ENCODE measurements around the gene MAML1.

Gene MAML1

GRCh38 chr5:179698935-179699615, 33.5 kb upstream of the MAML1 start, which contains the start of gene CANX:
TSS of gene CANX (plus strand) at chr5:179698967. CDS start at chr5:179705682, 6,715 bp downstream.
- TF ChIP-seq, protein P1, sequence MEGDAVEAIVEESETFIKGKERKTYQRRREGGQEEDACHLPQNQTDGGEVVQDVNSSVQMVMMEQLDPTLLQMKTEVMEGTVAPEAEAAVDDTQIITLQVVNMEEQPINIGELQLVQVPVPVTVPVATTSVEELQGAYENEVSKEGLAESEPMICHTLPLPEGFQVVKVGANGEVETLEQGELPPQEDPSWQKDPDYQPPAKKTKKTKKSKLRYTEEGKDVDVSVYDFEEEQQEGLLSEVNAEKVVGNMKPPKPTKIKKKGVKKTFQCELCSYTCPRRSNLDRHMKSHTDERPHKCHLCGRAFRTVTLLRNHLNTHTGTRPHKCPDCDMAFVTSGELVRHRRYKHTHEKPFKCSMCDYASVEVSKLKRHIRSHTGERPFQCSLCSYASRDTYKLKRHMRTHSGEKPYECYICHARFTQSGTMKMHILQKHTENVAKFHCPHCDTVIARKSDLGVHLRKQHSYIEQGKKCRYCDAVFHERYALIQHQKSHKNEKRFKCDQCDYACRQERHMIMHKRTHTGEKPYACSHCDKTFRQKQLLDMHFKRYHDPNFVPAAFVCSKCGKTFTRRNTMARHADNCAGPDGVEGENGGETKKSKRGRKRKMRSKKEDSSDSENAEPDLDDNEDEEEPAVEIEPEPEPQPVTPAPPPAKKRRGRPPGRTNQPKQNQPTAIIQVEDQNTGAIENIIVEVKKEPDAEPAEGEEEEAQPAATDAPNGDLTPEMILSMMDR (IDR thresholded peaks at IDR 0.05; ENCODE audit: low read length, missing control alignments) = no peak
- no peak for DNase-seq (ENCODE audit: low read depth)
- H3K4me3 ChIP-seq (replicated peaks; ENCODE audit: low read depth, low read length) = peak within 1 kb of the TSS; percentile 80

DNA sequence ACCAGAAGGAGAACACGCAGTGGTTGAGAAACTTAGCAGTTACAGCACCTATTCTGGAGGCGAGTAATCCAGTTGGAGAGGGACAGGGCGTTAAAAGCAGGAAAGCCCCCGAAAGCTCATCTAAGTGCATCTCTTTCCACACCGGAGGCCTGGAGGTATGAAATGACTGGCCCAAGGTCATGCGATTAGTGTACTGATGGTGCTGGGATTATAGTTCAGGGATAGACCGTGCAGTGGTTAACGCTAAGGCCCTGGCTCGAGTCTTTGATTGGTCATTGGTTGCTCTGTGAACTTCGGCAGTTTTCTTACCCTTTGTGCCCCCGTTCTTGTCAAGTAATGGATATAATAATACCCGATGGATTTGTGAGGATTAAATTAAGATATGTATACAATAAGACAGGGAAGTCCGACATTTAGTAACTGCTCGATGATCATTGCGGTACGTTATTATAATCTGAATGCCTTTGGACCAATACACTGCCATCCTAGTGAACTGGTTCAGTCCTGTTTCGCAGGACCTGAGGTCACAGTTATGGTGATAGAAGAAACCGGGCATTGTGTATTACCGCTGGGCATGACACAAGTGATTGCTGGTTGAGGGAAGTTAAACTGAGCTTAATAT, 32.9 kb upstream of the MAML1 start:
- TF ChIP-seq, protein P1 (IDR thresholded peaks at IDR 0.05; ENCODE audit: low read length, missing control alignments) = no peak
- peak; percentile 40 for DNase-seq (ENCODE audit: low read depth)
- H3K4me3 ChIP-seq (replicated peaks; ENCODE audit: low read depth, low read length) = peak overlapping the region; percentile 80

GRCh38 chr5:179700401-179700918, 32.2 kb upstream of the MAML1 start:
- TF ChIP-seq, protein P1 (IDR thresholded peaks at IDR 0.05; ENCODE audit: low read length, missing control alignments) = no peak
- H3K4me3 ChIP-seq (replicated peaks; ENCODE audit: low read depth, low read length) = peak overlapping the region; percentile 80
- no peak for DNase-seq (ENCODE audit: low read depth)

GRCh38 chr5:179716286-179716685, 16.3 kb upstream of the MAML1 start:
- TF ChIP-seq, protein P1 (IDR thresholded peaks at IDR 0.05; ENCODE audit: low read length, missing control alignments) = no peak
- no peak overlapping the region for H3K4me3 ChIP-seq (replicated peaks; ENCODE audit: low read depth, low read length)
- DNase-seq (ENCODE audit: low read depth) = no peak

DNA sequence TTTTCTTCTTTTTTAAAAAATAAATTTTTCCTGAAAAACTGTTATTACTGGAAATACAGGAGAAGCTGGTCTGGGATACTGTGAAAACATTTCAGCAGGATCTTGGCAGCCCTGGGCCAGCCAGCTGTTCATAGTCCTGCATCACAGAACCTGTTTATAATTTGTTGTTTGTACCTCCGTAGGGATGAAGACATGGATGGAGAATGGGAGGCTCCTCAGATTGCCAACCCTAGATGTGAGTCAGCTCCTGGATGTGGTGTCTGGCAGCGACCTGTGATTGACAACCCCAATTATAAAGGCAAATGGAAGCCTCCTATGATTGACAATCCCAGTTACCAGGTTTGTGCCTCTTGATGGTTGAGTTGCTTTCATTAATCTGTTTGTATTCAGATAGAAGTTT, 12.4 kb upstream of the MAML1 start:
- H3K4me3 ChIP-seq (replicated peaks; ENCODE audit: low read depth, low read length) = no peak overlapping the region
- TF ChIP-seq, protein P1 (IDR thresholded peaks at IDR 0.05; ENCODE audit: low read length, missing control alignments) = no peak
- no peak for DNase-seq (ENCODE audit: low read depth)

DNA sequence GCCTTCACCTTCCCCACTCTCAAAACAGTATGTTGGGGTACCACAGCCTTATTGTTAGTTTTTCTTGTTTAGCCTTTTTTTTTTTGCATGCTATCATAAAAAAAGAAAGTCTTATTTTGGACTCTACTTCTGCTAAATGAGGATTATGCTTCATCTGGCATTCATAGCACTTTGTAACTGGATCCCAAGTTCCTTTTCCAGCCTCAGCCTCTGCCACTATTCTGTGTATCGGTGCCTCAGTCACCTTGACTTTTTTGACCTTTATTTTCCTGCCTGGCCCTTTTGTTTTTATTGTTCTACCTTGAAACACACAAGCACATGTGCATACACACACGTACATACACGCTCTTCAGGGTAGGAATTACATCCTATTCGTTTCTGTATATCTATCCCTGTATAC, 8.5 kb upstream of the MAML1 start:
- TF ChIP-seq, protein P1 (IDR thresholded peaks at IDR 0.05; ENCODE audit: low read length, missing control alignments) = no peak
- H3K4me3 ChIP-seq (replicated peaks; ENCODE audit: low read depth, low read length) = no peak overlapping the region
- no peak for DNase-seq (ENCODE audit: low read depth)

All from fibroblast of pulmonary artery (primary cell).